ENCODE results near the gene SEPSECS. TPM values are rescaled to one million over a fixed set of nuclear protein-coding genes. Genes with fewer than 3 reads are reported as not detected.

The SEPSECS gene
- total and polyA plus RNA-seq, 2 of the 8 experiments (the other 6 are each of a cell fraction or from before 2014, with no cell fraction given), result 1.9 to 4.1 TPM

- no peak for TF ChIP-seq SUZ12 (IDR thresholded peaks at IDR 0.05; ENCODE audit: low read length)
- TF ChIP-seq POLR2AphosphoS5 (IDR thresholded peaks at IDR 0.05; ENCODE audit: low read depth, low read length), result no peak
These were observed 28.9 kb downstream of the SEPSECS start (continued) for GRCh38 chr4:25131381-25131780.

Data from H1 (cell line).